GM21786 (cell line): ENCODE data around the gene ELMOD2.
"Not testable (repeated sequence)": the region's sequence is repeated elsewhere in the genome, so short reads cannot be mapped to it uniquely, and the experiment has no call there.

Source experiments
- ATAC-seq: cut with Tn5 transposase; IDR thresholded peaks from one replicate; pipeline ENCODE4 v1.9.1; 2021; ENCODE audit not compliant: unreplicated experiment

ELMOD2 gene

GRCh38 chr4:140523857-140524742 is at the start of gene ELMOD2:
ELMOD2 (plus strand) TSS chr4:140524168; CDS start chr4:140525429, 1,261 bp downstream.
- ATAC-seq: peak; percentile 100

GRCh38 chr4:140483445-140483844 is 40.5 kb upstream of the ELMOD2 start:
- ATAC-seq: no peak

GRCh38 chr4:140485939-140486338 is 38.0 kb upstream of the ELMOD2 start:
- ATAC-seq: no peak

GRCh38 chr4:140497405-140497746 is 26.6 kb upstream of the ELMOD2 start:
- no peak for ATAC-seq

- ATAC-seq: no peak
These were observed 26.0 kb upstream of the ELMOD2 start, which contains the start of gene MGAT4D for GRCh38 chr4:140497747-140498636. MGAT4D (minus strand) TSS chr4:140498293; CDS start chr4:140498222, 71 bp downstream.

- no peak for ATAC-seq
These were observed 24.6 kb upstream of the ELMOD2 start for GRCh38 chr4:140499391-140499790.

GRCh38 chr4:140504261-140504660 is 19.7 kb upstream of the ELMOD2 start:
- ATAC-seq: no peak

- not testable (repeated sequence) for ATAC-seq
These were observed 10.2 kb upstream of the ELMOD2 start for GRCh38 chr4:140513765-140514164.

- no peak for ATAC-seq
These were observed 8.5 kb upstream of the ELMOD2 start for GRCh38 chr4:140515423-140515822.

GRCh38 chr4:140523370-140523856 is 555 bp upstream of the ELMOD2 start:
- ATAC-seq: peak; percentile 2

- no peak for ATAC-seq
These were observed 5.5 kb downstream of the ELMOD2 start for GRCh38 chr4:140529434-140529833.

GRCh38 chr4:140533951-140534480 is 10.0 kb downstream of the ELMOD2 start:
- ATAC-seq: no peak

- ATAC-seq: peak; percentile 100
These were observed 32.6 kb downstream of the ELMOD2 start for GRCh38 chr4:140556372-140557085.

GRCh38 chr4:140557831-140558435 is 34.0 kb downstream of the ELMOD2 start:
- ATAC-seq: no peak

GRCh38 chr4:140559696-140560095 is 35.7 kb downstream of the ELMOD2 start:
- no peak for ATAC-seq

- ATAC-seq: no peak
These were observed 44.7 kb downstream of the ELMOD2 start, which contains the start of gene UCP1 for GRCh38 chr4:140568507-140569306. UCP1 (minus strand) TSS chr4:140568961; CDS start chr4:140568729, 232 bp downstream.

- ATAC-seq: no peak
These were observed 45.3 kb downstream of the ELMOD2 start for GRCh38 chr4:140569307-140569638.

- ATAC-seq: no peak
These were observed 47.7 kb downstream of the ELMOD2 start for GRCh38 chr4:140571620-140572019.

- ATAC-seq: no peak
These were observed 51.5 kb downstream of the ELMOD2 start for GRCh38 chr4:140575489-140575888.
